ENCODE measurements around the gene ZNF346. TPM values are rescaled to one million over a fixed set of nuclear protein-coding genes. Genes with fewer than 3 reads are reported as not detected.
"Not testable (repeated sequence)": the region's sequence is repeated elsewhere in the genome, so short reads cannot be mapped to it uniquely, and the experiment has no call there.

Gene ZNF346
- total and polyA plus RNA-seq, 8 donors = 13.1 to 30.4 (median 26.7) TPM

DNA sequence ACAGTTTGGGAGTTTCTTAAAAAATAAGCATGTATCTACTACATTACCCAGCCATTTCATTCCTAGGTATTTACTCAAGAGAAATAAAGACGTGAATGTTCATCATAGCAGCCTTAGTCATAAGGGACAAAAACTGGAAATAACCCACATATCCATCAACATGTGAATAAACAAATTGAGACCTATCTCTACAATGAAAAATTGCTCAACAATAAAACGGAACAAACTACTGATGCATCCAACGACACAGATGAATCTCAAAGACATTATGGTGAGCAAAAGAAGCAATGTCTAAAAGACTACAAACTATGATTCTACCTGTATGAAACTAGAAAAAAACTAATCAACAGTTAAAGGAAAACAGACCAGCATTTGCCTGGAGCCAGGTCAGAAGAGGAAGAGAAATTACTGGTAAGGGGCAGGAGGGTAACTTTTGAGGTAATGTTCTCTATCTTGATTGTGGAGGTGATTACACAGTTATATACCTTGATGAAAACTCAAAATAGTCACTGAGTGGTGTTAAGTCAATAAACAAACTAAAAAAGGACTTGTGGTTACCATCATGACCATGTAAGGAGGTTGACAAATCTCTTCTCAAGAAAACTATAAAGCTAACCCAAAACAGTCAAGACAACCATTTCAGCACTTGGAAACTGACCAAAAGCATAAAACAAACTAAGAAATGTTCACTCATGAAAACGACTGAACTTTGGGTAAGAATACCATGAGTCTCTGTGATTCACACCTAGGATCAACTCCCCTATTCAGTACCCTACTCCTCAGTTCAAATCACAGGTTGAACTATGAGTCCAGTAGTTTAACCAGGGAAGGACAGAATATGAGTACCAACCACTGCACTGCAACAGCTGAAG lies 26.4 kb upstream of the ZNF346 start:
- H3K36me3 ChIP-seq = no peaks in the 10 kb centered on the region
- intact Hi-C loops (cut with DNase I) = no loop called here
- no peak overlapping the region for H3K4me3 ChIP-seq
- H3K4me1 ChIP-seq = peaks cover 8 to 94% of the 10 kb centered on the region in 2 donors
- H3K27me3 ChIP-seq = no peaks in the 10 kb centered on the region
- ATAC-seq (peak; percentile 43), DNase-seq (no peak)
- H3K27ac ChIP-seq = peak overlapping the region; percentile 35 to 87
- no peaks in the 10 kb centered on the region for H3K9me3 ChIP-seq
- TF ChIP-seq, protein P1, sequence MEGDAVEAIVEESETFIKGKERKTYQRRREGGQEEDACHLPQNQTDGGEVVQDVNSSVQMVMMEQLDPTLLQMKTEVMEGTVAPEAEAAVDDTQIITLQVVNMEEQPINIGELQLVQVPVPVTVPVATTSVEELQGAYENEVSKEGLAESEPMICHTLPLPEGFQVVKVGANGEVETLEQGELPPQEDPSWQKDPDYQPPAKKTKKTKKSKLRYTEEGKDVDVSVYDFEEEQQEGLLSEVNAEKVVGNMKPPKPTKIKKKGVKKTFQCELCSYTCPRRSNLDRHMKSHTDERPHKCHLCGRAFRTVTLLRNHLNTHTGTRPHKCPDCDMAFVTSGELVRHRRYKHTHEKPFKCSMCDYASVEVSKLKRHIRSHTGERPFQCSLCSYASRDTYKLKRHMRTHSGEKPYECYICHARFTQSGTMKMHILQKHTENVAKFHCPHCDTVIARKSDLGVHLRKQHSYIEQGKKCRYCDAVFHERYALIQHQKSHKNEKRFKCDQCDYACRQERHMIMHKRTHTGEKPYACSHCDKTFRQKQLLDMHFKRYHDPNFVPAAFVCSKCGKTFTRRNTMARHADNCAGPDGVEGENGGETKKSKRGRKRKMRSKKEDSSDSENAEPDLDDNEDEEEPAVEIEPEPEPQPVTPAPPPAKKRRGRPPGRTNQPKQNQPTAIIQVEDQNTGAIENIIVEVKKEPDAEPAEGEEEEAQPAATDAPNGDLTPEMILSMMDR (IDR thresholded peaks at IDR 0.05) = no peak

DNA sequence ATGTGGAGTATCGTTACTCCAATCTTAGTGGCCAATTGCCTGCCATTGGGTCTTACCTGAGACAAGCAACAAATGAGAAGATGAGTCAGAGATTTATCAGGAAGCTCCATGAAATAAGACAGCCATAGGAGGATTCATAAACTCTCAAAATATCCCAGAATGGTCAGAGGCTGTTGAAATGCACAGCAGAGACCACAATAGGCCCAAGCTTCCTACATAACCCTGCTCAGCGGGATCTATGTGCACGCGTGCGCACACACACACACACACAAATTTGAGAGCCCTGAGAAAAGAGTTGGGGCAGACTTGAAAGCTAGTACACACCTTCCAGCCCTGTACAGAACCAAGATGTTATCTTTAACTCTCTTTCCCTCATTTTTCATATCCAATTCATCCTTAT lies 25.7 kb upstream of the ZNF346 start:
- Histone ChIP-seq H3K36me3 (no peaks in the 10 kb centered on the region), H3K9me3 (no peaks in the 10 kb centered on the region), H3K27me3 (no peaks in the 10 kb centered on the region), H3K4me3 (no peak overlapping the region), H3K27ac (peak overlapping the region; percentile 35 to 68), H3K4me1 (peaks cover 8 to 94% of the 10 kb centered on the region in 2 donors)
- no peak for DNase-seq
- TF ChIP-seq, protein P1 (IDR thresholded peaks at IDR 0.05) = no peak
- no peak for ATAC-seq
- intact Hi-C loops (cut with DNase I) = no loop called here

DNA sequence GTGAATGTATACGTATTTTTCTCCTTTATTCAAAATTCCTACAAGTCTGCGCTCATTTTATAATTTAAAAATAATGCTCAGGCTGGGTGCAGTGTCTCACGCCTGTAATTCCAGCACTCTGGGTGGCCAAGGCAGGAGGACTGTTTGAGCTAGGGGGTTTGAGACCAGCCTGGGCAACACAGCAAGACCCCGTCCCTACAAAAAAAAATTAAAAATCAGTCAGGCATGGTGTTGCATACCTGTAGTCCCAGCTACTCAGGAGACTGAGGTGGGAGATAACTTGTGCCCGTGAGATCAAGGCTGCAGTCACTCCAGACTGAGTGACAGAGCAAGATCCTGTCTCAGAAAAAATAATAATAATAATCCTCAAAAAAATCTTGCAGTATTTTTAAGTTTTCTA lies 23.7 kb upstream of the ZNF346 start:
- ATAC-seq = no peak
- Histone ChIP-seq H3K4me1 (peaks cover 8 to 85% of the 10 kb centered on the region in 2 donors), H3K36me3 (no peaks in the 10 kb centered on the region), H3K9me3 (no peaks in the 10 kb centered on the region), H3K4me3 (no peak overlapping the region), H3K27ac (no peak overlapping the region), H3K27me3 (no peaks in the 10 kb centered on the region)
- DNase-seq = no peak
- intact Hi-C loops (cut with DNase I) = no loop called here
- TF ChIP-seq, protein P1 (IDR thresholded peaks at IDR 0.05) = no peak

DNA sequence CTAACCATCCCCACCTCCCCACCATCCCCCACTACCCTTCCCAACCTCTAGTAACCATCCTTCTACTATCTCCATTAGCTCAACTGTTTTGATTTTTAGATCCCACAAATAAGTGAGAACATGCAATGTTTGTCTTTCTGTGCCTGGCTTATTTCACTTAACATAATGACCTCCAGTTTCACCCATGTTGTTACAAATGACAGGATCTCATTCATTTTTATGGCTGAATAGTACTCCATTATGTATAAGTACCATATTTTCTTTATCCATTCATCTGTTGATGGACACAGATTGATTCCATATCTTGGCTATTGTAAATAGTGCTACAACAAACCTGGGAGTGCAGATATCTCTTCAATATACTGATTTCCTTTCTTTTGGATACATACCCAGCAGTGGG lies 23.0 kb upstream of the ZNF346 start:
- ATAC-seq; H3K9me3 ChIP-seq; H3K36me3 ChIP-seq; H3K27me3 ChIP-seq; DNase-seq; H3K27ac ChIP-seq; intact Hi-C loops (cut with DNase I); H3K4me3 ChIP-seq: not testable (repeated sequence)
- H3K4me1 ChIP-seq = peaks cover 10 to 86% of the 10 kb centered on the region in 2 donors

DNA sequence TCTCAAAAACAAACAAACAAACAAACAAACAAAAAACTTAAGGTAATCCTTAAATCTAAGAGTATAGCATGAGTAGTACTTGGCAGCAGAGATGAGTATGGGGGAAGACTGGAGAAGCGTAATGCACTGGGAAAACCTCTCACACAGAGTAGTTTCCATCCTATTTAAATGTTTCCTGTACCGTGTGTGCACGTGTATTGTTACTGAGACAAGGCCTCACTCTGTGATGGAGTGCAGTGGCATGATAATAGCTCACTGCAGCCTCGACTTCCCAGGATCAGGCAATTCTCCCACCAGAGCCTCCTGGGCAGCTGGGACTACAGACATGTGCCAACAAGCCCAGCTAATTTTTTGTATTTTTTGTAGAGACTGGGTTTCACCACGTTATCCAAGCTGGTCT lies 18.8 kb upstream of the ZNF346 start:
- Histone ChIP-seq H3K4me1 (peaks cover 13 to 56% of the 10 kb centered on the region in 2 donors), H3K4me3 (no peak overlapping the region), H3K9me3 (no peaks in the 10 kb centered on the region), H3K27ac (no peak overlapping the region), H3K36me3 (no peaks in the 10 kb centered on the region), H3K27me3 (no peaks in the 10 kb centered on the region)
- no peak for DNase-seq
- intact Hi-C loops (cut with DNase I) = no loop called here
- no peak for ATAC-seq
- TF ChIP-seq, protein P1 (IDR thresholded peaks at IDR 0.05) = no peak
